ENCODE measurements around the gene MIS12. TPM values are rescaled to one million over a fixed set of nuclear protein-coding genes. Genes with fewer than 3 reads are reported as not detected.

MIS12 gene
- total RNA-seq, 1 donor from 2014 or later, result 14.0 TPM

Other genes starting within 250 kb of the MIS12 start
- 46.1 to 52.4 TPM (median 51.3 TPM) in 3 replicates for gene RABEP1, start 204.3 kb upstream of the MIS12 start, total RNA-seq
- gene NUP88, start 66.9 kb upstream of the MIS12 start, total RNA-seq, result 29.2 to 51.8 TPM (median 34.1 TPM) in 3 replicates
- gene RPAIN, start 66.4 kb upstream of the MIS12 start, total RNA-seq, result 34.2 to 37.2 TPM (median 35.1 TPM) in 3 replicates
- gene C1QBP, start 47.4 kb upstream of the MIS12 start, total RNA-seq, result 65.6 to 82.8 TPM (median 71.3 TPM) in 3 replicates
- gene DHX33, start 17.6 kb upstream of the MIS12 start, total RNA-seq, result 12.7 to 16.6 TPM (median 13.7 TPM) in 3 replicates
- gene DERL2, start 388 bp upstream of the MIS12 start, total RNA-seq, result 71.8 to 84.9 TPM (median 74.9 TPM) in 3 replicates
- 24.7 to 37.2 TPM (median 24.8 TPM) in 3 replicates for gene NLRP1, start 97.9 kb downstream of the MIS12 start, total RNA-seq